Stromal cell of bone marrow (primary cell): ENCODE results near the gene EFNA5.
"Not testable (repeated sequence)": the region's sequence is repeated elsewhere in the genome, so short reads cannot be mapped to it uniquely, and the experiment has no call there.

Experiments
- DNase-seq: peaks from one replicate; pipeline ENCODE4 v3.0.0-alpha.2; 2012; ENCODE audit warnings: low read depth

The EFNA5 gene

GRCh38 chr5:107457881-107458280 lies 212.9 kb downstream of the EFNA5 start:
- DNase-seq, result no peak

GRCh38 chr5:107457138-107457537 lies 213.6 kb downstream of the EFNA5 start:
- DNase-seq, result no peak

- no peak for DNase-seq
Observed at GRCh38 chr5:107456281-107456715, 214.4 kb downstream of the EFNA5 start.

- no peak for DNase-seq
Observed at GRCh38 chr5:107455111-107455544, 215.6 kb downstream of the EFNA5 start.

GRCh38 chr5:107451827-107452226 lies 218.9 kb downstream of the EFNA5 start:
- not testable (repeated sequence) for DNase-seq

- DNase-seq, result no peak
Observed at GRCh38 chr5:107451028-107451427, 219.7 kb downstream of the EFNA5 start.

GRCh38 chr5:107450531-107450930 lies 220.2 kb downstream of the EFNA5 start:
- DNase-seq, result no peak

GRCh38 chr5:107449369-107449768 lies 221.4 kb downstream of the EFNA5 start:
- no peak for DNase-seq

GRCh38 chr5:107447587-107447986 lies 223.2 kb downstream of the EFNA5 start:
- no peak for DNase-seq

GRCh38 chr5:107446972-107447371 lies 223.8 kb downstream of the EFNA5 start:
- DNase-seq, result no peak

GRCh38 chr5:107444300-107444699 lies 226.4 kb downstream of the EFNA5 start:
- DNase-seq, result no peak

GRCh38 chr5:107443897-107444296 lies 226.8 kb downstream of the EFNA5 start:
- DNase-seq, result no peak

GRCh38 chr5:107442452-107442851 lies 228.3 kb downstream of the EFNA5 start:
- no peak for DNase-seq

GRCh38 chr5:107439832-107440231 lies 230.9 kb downstream of the EFNA5 start:
- no peak for DNase-seq

- DNase-seq, result no peak
Observed at GRCh38 chr5:107437986-107438510, 232.7 kb downstream of the EFNA5 start.

GRCh38 chr5:107437154-107437553 lies 233.6 kb downstream of the EFNA5 start:
- DNase-seq, result no peak

- no peak for DNase-seq
Observed at GRCh38 chr5:107436201-107436600, 234.5 kb downstream of the EFNA5 start.

- DNase-seq, result no peak
Observed at GRCh38 chr5:107435061-107435460, 235.7 kb downstream of the EFNA5 start.

- DNase-seq, result not testable (repeated sequence)
Observed at GRCh38 chr5:107433646-107434045, 237.1 kb downstream of the EFNA5 start.

- peak; percentile 59 for DNase-seq
Observed at GRCh38 chr5:107431998-107432397, 238.7 kb downstream of the EFNA5 start.

- no peak for DNase-seq
Observed at GRCh38 chr5:107431536-107431935, 239.2 kb downstream of the EFNA5 start.

- DNase-seq, result no peak
Observed at GRCh38 chr5:107430071-107430625, 240.6 kb downstream of the EFNA5 start.

- no peak for DNase-seq
Observed at GRCh38 chr5:107428303-107428813, 242.4 kb downstream of the EFNA5 start.

GRCh38 chr5:107426872-107427271 lies 243.9 kb downstream of the EFNA5 start:
- DNase-seq, result no peak
